ENCODE data around the gene IGF2BP2.
A peak's percentile ranks its signal among the peaks of the same experiment; 100 is the strongest.
"Not testable (repeated sequence)": the region's sequence is repeated elsewhere in the genome, so short reads cannot be mapped to it uniquely, and the experiment has no call there.

IGF2BP2 gene

DNA sequence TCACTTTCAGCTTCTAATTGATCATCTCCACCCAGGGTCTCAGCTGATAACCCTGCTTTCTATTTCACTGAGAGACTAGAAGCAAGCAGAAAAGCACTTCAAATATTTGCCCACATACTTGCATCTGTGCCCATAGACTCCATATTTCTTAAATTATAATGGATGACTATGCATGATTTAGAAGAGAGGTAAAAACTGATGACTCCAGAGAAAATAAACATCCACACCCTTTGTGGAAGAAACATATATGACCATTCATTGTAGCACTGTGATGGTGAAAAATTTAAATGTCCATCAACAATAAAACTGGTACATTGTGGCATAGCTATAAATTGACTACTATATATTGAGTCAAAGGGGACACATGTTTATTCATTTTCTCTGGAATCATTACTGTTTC, 7.1 kb upstream of the IGF2BP2 start:
- DNase-seq, result no peak

DNA sequence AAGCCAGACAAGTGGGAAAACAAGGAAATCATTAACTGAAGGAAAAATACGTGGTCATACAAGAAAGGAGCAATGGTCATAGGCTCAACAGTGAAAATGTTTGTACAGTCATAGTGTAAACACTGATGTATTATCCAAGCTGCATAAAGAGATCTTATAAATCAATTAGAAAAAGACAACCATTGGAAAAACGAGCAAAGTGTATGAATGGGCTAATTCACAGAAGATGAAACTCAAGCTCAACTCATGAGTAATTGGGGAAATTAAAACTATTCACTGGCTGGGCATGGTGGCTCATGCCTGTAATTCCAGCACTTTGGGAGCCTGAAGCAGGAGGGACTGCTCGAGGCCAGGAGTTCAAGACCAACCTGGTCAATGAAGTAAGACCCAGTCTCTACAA, 6.4 kb upstream of the IGF2BP2 start:
- no peak for DNase-seq

DNA sequence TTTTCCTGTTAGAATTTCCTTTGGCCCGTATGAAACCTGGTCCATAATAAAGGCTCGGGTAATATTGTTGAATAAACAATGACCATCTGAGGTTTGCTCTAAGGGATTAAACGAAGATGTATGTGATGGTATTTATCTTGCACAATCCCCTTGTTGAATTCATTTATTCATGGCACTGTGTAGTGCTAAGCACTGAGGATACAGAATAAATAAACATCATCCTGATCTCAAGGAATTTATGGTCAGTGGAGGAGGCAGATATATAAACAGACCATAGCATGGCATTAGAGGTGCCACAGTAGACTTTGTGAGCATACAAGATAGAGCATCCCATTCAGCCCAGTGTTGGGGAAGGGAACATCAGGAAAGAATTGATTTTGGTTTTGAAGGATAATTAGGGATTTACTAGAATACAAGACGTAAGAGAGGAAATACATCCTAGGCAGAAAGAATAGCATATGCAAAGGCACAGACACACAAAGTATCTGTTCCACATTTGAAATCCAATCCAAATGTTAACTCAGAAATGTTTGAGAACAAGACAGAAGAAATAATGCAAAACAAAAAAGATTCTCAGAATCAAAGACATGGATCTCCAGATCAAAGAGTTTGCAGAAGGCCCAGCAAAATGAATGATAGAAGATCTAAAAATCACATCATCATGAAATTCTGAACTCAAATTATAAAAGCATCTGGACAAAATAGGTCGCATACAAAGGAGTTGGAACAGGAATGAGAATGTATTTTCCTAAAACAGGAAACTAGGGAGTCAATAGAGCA, 5.4 kb upstream of the IGF2BP2 start:
- DNase-seq, result no peak

DNA sequence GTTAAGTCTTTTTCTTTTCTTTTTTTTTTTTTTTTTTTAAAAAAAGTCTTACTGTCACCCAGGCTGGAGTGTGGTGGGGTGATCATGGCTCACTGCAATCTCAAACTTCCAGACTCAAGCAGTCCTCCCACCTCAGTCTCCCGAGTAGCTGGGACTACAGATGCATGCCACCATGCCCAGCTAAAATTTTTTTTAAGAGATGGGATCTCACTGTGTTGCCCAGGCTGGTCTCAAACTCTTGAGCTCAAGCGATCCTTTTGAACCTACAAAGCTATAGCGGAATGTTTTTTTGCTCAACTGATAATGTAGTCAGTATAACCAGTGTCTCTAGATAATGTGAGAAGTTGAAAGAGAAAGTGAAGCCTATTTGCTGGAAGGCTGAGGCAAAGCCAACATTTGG, 3.9 kb upstream of the IGF2BP2 start:
- no peak for DNase-seq

DNA sequence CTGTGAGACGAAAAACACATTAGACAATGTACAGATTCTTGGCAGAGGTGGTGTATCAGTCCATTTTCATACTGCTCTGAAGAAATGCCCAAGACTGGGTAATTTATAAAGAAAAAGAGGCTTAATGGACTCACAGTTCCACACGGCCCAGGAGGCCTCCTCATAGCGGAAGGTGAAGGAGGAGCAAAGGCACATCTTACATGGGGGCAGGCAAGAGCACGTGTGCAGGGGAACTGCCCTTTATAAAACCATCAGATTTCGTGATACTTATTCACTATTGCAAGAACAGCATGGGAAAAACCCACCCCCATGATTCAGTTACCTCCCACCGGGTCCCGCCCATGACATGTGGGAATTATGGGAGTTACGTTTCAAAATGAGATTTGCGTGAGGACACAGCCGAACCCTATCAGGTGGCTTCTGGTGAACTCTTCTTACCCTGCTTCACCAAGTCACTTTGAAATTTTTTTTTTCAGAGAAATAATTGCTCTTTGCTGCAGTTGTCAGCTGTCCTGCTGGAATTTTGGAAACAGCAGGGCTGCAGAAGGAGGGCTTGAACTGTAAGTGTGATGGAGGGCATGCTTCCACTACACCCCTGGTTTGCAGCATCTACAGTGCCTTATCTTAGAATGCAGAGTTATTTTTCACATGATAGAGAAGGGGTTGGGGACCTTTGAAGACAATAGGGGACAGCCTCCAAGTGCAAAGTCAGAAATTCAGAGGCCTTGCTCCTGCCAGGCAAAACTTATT, 2.9 kb upstream of the IGF2BP2 start:
- DNase-seq, result no peak

DNA sequence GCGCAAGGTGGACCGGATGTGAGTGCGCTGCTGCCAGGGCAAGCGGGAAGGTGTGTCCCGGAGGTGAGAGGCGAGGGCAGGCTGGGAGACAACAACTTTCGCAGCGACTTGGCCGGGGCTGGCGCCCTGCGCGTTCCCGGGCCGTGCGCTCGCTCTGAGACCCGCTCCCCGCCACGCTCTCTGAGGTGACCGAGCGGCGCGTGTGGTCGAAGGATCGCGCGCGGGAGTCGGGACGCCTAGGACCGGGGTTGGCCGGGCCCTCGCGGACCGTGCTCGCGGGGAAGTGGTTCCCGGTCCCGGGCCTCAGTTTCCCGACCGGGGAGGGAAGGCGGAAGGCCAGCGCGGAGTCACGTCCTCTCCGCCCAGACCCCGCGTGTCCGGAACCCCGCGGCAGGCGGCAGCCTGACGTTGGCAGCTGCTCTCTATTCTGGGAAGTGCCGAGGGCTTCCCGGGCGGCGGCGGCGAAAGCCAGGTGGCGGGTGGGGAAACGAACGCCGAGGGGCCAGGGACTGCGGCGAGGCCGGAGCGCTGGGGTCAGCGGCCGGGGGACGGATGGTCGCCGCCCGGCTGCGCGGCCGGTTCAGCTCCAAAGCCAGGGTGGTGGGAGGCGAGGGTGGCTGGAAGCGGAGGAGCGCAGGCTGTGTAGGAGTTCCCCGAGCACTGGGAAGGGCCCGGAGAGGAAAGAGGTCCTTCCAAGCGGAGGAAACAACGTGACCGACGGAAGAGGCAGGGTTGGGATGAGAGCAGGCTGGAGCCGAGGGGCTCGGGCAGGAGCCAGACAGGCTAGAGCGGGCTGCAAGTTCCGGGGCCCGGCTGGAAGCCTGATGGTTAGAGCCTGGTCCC, 1.0 kb upstream of the IGF2BP2 start:
- DNase-seq, result peak; percentile 29 to 48

DNA sequence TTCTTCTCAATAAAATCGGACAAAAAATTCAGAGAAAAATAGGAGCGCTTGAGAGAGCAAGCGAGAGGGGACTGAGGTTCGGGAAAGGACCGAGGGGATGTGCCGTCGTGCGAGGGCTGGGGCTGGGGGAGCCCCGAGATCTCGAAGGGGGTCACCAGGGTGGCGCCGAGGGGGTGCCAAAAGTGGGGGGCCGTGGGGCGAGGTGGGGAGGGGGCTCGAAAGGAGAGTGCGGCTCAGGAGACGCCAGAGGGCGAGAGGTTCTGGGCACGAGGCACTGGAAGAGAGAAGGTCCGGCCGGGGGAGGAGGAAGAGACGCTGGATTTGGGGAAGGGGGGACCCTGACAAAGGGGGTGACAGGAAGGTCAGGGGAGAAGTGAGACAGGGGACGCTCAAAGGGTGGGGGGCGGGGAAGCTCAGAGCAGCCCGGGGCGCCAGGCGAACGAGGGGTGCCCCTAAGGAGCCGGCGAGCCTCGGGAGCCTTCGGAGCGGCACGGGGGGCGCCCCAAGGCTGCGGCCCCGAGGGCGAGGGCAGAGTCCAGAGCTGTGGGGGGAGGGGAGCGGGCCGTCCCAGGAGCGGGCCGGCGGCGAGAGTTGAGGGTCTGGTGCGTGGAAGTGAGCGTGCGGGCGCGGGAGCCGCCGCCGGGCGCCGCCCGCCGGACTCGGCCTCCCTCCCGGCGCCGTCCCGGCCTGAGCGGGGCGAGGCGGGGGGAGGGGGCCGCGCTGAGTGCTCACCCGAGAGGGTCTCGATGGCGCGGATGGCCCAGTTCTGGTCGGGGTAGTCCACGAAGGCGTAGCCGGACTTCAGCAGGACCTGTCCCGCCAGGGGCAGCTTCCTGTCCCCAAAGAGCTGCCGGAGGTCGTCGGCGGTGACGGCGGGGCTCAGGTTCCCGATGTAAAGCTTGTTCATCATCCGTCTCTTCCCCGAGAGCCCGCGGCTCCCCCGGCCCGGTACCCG, 514 bp downstream of the IGF2BP2 start:
- peak; percentile 37 to 52 for DNase-seq

DNA sequence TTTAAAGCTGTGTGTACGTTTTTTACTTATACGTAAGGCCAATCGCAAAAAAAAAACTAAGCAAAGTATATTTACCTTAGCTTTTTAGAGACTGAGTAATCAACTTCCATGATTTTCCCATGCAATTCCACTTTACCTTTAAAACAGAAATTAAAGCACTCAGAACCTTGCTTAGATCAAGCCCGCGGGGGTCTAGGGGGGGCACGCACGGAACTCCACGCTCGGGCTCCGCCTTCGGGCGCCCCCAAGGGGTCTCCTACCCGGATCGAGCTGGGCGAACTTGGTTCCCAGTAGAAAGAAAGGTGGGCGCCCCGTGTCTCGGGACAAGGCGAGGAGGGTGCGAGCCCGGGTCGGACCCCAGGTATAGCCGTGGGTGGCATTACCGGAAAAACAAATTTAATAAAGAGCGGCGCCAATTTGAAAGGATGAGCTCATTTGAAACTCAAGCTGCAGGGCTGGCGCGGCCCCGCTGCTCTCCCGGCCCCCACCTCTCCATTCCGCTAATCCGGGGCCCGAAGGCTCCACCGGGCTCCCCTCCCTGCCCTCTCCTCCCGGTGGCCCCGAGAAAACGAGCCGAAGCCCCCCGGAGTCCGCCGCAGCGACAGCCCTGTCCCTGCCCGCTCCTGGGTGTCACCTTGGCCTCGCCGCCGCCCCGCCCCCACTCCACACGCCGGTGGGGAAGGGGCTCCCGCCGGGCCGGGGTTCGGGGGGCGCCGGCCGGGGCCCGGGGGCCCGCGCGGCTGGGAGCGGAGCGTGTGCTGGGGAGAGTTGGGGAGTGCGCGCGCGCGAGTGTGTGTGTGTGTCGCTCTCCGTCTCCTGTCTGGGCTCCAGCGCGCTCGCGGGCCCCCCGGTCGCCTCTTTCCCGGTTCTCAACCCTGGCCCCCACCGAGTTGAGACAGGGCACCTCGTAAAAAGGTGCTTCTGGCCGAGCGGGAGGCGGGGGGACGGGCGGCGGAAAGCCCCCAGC, 1.5 kb downstream of the IGF2BP2 start:
- DNase-seq, result peak; percentile 48 to 51

DNA sequence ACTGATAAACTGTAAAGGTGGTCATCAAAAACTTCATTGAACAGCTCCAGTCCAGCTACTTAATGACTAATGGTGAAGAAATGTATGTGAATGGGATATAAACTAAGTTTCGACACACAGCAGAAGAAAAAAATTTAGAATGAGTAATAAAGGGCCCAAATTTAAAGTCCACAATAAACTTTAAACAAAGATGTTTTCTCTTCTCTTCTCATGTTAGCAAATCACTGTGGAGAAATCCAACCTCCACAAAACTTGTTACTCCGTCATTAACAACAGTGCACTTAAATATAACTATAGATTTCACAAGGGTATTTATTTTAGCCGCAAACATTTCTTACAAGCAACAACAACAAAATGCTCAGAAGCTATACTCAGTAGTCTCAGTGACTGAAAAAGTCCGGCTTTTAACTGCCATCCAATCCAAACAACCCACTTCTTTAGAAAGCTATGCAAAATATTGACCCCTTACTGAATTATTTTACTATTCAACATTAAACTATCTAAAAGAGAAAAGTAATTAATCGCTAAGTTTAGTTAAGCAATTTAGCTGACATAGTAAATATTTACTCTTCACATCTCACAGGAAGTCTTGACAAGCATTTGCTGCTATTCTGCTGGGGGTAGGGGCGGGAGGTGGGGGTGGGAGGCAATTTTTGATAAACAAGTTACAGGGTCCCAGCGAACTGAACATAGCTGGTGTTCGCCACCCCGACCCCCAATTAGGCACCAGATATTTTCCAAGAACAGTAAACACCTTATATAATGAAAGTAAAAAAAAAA, 2.4 kb downstream of the IGF2BP2 start:
- peak in 1 of 2 experiments; percentile 32 for DNase-seq

DNA sequence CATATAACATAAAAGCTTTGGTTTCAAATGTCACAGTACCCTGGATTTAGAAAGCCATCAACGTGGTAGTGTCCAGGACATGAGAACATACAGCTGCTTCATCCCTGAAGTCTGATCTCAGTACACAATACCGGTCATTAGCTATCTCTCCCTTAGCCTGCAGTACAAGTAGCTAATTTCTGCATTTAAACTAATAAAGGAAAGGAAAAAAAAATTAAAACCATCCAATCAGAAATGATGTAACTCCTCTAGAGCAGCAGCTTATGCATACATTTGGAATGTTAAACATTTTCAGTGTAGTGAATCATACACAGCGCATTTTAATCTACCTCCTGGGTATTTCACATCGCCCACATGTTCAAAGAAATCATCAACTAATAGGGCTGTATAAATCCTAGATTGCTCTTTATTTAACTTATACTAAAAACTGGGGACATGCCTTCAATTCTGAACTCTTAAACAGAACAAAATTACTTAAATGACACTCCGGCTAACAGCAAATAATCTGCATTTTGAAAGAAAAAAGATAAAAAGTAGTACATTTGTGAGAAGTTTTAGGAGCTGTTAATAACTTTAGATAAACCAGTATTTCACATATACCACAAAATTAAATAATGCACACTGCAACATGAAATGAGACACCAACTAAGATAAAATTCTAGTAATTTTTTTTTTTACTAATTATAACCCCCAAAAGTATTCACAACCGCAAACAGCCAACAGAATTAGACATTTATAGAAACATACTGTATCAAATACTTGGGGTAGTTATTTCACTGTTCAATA, 3.7 kb downstream of the IGF2BP2 start:
- DNase-seq, result peak; percentile 15 to 29

DNA sequence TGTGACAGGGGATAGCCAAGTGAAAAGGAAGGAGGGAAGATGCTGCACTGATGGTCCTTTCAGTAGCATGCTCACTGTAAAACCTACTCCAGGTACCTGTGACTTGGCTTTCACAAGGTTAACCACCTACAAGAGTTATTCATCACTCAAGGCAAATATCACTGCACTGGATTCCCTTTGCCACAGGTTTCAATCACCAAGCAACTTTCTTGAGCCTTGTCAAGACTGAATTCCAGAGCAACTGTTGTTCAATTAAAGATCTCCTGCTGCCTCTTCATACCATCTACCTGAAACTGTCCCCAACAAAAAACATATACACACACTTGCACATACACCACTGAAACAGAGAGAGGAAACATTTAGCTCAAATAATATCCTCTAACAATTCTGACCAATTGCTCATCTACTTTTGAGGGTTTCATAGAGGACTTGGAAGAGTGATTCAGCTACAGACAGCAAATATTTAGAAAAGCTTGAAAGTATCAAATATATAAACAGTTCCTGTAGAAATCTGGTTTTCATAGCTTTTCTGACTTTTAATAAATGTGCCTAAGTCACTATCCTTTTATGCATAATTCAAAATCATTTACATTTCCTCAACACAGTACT, 6.5 kb downstream of the IGF2BP2 start:
- DNase-seq, result no peak

DNA sequence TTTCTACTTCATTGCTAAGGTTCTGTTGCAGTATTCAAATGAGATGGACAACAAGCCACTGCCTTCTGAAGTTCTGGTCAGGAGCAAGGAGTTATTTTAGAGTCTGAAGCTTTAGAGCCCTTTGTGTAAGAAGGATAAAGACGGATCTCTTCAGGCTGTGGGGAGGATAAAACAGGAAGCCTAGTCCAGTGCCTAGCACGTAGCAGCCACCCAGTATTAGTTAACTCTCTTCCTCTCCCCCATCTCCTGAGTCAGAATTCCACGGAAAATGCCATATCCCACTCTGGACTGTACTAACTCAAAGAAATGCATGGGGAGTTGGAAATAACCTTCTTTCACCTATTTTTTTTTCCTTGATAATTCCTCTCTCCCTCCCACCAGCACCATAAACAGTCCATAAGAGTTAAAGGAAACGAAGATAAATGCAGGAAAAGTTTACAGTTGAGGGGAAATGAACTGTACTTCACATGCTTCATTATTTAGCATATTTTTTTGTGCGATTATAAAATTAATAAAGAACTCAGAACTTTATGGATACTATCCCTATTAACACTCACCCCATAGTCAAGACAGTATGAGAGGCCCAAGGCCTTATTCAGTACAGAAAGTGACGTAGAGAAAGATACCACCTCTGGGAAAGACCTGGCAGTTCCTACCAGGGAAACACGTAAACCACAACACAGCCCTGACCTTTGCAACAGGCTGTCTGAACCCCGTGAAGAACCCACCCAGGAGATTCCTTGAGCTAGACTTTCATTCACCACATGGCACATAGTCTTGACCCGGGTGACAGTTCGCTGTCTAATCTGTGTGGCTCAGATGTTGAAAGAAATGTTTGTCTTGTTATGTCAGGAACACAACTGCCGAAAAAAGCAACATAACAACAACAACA, 9.2 kb downstream of the IGF2BP2 start:
- DNase-seq, result peak; percentile 72 to 78

DNA sequence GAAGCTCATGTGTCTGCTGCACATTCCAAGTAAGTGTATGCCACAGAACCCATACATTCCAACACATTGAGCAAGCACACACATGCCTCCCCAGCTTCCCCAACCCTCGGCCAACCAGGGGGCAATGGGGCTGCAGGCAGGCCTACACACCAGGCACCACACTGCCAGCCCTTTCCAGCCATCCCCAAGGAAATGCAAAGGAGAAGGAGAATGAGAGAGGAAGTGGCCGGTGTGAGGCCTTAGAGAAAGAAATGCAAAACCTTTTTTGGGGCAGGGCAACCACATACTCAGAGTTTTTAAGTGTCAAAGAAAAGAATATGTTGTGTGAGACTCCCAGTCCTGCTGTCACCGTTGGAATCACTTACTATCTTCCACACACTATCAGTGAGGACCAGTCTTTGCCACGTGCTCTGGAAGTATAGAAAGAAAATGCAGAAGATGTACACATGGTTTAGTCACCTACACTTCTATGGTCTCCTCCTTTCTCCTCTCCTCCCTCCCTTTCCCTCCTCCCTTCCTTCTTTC, 11.1 kb downstream of the IGF2BP2 start:
- DNase-seq, result peak; percentile 35 to 42

DNA sequence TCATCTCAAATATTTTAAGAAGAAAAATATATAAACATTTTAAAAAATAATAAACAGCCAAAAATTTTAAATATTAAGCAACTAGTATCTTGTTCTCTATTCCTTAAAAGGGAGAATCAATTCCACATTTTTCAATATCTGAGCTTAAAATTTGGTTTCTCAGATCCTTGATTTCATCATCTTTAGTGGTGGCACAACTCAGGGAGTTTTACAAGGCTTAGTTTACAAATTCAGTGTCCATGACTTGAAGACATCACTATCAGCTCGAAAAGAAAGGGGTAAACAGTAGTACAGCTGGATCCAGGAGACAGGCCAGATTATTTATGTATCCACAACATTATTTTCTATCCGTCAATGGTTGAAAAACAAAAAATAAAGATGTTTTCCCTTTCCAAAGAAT, 11.6 kb downstream of the IGF2BP2 start:
- DNase-seq, result no peak

DNA sequence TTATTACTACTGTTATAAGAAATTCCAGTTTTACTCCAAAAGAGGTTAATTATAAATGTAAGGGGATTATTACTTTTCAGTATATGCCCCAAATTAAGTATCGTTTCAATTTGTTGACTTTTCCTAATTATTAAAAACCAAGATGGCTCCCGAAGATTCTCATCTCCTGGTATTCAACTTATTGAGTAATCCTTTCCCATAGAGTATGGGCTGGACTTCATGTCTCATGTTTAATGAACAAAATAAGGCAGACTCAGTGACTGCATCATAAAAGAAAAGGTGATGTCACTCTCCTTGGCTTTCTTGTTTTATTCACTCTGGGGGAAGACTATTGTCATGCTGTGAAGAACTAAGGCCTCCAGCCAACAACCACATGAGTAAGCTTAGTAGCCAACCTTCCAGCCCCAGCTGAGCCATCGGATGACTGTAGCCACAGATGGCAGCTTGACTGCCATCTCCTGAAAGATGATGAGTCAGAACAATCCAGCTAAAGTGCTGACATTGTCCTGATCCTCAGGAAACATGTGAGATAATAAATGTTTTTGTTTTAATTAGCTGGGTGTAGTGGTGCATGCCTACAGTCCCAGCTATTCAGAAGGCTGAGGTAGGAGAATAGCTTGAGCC, 17.3 kb downstream of the IGF2BP2 start:
- DNase-seq, result peak; percentile 35 to 42

DNA sequence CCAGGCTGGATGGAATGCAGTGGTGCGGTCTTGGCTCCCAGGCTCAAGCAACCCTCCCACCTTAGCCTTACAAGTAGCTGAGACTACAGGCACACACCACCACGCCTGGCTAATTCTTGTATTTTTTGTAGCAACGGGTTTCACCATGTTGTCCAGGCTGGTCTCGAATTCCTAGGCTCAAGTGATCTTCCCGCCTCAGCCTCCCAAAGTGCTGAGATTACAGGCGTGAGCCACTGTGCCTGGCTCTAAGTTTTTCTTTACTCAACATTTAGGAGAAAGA, 26.1 kb downstream of the IGF2BP2 start:
- DNase-seq, result not testable (repeated sequence)
